ENCODE data around the gene DTNB.

DTNB gene

GRCh38 chr2:25335204-25335603 is 338.2 kb downstream of the DTNB start:
- no peak for DNase-seq

- no peak for DNase-seq
Measured at GRCh38 chr2:25334482-25334881, 338.9 kb downstream of the DTNB start.

DNA sequence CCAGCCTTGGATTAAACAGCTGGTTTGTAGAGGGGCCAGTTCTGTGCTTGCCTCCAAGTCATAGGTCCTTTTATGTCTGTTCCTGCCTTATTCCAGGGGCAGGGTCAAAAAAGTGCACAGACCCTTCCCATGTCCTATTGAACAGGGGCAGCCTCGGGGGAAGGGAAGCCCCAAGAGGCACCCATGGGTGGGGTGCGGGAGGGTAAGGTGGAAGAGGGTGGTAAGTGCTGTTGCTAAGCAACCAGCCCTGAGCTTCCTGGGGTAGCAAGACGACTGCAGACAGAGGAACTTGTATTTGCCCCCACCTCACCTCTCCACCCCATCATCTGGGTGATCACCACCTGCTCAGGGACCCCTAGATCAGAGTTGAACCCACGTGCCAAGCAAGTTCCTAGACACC is 339.4 kb downstream of the DTNB start:
- no peak for DNase-seq

GRCh38 chr2:25332571-25332970 is 340.8 kb downstream of the DTNB start:
- DNase-seq = no peak

DNA sequence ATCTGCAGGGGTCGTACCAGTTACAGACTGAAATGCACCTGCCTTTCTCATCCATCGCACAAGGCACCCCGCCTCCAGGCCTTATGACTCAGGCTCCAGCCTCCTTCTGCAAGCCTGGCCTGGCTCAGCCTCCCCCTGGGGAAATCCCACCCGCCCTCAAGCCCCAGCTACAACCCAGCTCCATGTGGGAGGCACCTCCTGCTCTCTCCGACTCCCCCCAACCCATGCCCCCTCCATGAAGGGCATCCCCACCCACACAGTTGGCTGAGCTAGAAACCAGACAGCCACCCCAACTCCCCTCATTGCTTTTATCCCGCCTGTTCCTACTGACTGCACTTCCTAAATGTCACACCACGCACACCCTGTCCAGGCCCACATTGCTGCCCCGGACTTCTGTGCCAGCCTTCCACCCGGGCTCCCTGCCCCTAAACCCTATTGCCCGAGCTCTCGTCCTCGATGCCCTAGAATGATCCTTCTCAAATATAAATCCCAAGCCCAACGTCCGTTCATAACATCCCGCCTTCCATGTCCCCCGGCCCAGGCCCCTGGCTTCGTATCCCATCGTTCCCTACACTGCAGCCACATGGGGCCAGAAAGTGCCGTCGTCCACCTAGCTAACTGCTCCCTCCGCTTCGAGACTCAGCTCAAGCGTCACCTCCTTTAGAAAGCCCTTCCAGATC is 341.6 kb downstream of the DTNB start:
- no peak for DNase-seq

- no peak for DNase-seq
Measured at GRCh38 chr2:25330937-25331336, 342.4 kb downstream of the DTNB start.

DNA sequence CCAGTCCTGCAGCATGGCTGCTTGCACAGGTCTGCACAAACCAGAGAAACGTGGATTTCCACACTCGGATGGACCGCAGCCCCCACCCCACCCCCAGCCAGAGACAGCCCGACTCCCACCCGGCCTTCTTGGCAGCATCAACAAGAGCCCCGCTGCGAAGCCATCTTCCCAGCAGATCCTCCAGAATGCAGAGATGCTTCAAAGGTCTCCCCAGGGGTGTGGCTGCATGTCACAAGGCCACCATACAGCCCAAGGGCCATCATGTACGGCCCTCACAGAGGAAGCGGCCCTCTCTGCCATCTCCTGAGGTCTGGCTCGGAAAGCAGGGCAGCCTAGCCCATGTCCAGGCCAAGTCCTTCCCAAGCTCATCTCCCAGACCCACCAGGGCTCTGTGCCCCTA is 343.1 kb downstream of the DTNB start:
- DNase-seq = no peak

DNA sequence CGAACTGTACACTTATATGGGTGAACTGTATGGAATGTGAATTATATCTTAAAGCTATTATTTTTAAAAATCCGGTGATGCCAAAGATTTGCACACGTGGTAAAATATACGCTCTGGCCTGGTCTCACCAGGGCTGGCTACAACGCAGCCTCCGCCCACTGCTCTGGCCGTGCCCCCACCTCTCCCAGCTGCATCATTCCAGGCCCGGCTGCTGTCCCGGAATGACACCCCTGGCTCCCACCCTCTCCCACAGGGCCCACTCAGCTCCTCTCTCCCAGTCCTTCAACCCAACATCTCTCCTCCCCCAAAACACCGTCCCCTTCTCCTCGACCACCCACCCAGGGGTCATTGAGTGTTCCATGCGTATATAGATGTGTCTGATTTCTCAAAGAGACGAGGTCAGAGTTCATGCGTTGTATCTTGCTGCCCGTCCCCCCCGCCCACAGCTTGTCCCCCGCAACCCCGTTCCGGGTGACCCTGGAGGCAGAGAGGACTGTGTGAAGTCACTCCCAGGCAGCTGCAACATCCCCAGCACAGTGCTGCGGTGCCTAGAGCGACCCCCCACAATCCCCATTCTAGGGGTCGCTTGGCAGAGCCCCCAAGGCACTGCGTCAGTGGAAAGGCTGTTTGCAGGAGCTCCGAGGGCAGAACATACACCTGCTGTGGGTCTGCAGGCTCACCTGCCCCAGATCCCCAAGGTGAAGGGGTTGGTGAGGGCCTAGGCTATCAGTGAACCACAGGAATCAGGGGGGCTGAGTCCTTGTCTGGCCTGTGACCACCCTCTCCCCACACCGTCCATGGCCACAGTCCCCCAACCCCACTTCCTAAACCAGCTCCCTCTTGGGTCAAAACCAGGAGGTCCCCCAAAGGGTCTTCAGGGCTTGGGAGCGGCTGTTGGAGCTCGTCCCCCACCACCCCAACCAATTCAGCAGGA is 345.0 kb downstream of the DTNB start:
- DNase-seq = no peak

Measured in activated naive CD4-positive, alpha-beta T cell (primary cell).